ENCODE results near the gene AKAIN1.
A peak's percentile ranks its signal among the peaks of the same experiment; 100 is the strongest.

- TF ChIP-seq SIN3A (conservative IDR thresholded peaks at IDR 0.05 in 1 of 2, IDR thresholded peaks at IDR 0.05 in 1 of 2; ENCODE audit: low read depth in 1 of 2, low read length in 2 of 2) (peak in 1 of 2 experiments; percentile 82; a peak in 2 of 4 replicates), CTCF (IDR thresholded peaks at IDR 0.05; ENCODE audit: control extremely low read depth in 1 of 3, insufficient read depth in 1 of 3, low read depth in 1 of 3, low read length in 3 of 3) (peak; percentile 1 to 7 (median 4); a peak in 2 of 4 replicates), POLR2A (IDR thresholded peaks at IDR 0.05; ENCODE audit: control extremely low read depth in 1 of 2, low read depth in 2 of 2, low read length in 2 of 2) (peak; percentile 15 to 76), ASH2L (IDR thresholded peaks at IDR 0.05; ENCODE audit: low read length) (peak; percentile 90), JUN (IDR thresholded peaks at IDR 0.05; ENCODE audit: low read depth, low read length) (no peak), RAD21 (IDR thresholded peaks at IDR 0.05 in 1 of 2, conservative IDR thresholded peaks at IDR 0.05 in 1 of 2; ENCODE audit: low read depth in 2 of 2, low read length in 2 of 2) (0 out of 4 replicates have a peak, but pooled peaks of 1 of the 2 experiments have one; percentile 17), CHD1 (IDR thresholded peaks at IDR 0.05; ENCODE audit: low read depth, low read length) (no peak), EP300 (IDR thresholded peaks at IDR 0.05; ENCODE audit: borderline replicate concordance in 1 of 2, low read depth in 2 of 2, low read length in 2 of 2) (0 out of 3 replicates have a peak, but pooled peaks of 1 of the 2 experiments have one; percentile 15), USF2 (IDR thresholded peaks at IDR 0.05; ENCODE audit: low read length) (no peak), JUND (IDR thresholded peaks at IDR 0.05; ENCODE audit: low read length) (no peak), HDAC6 (IDR thresholded peaks at IDR 0.05; ENCODE audit: low read depth, low read length) (no peak), KDM1A (IDR thresholded peaks at IDR 0.05; ENCODE audit: borderline replicate concordance, low read length) (no peak), RFX5 (IDR thresholded peaks at IDR 0.05; ENCODE audit: borderline replicate concordance, low read depth, low read length) (no peak), TEAD4 (IDR thresholded peaks at IDR 0.05; ENCODE audit: low read depth, low read length) (peak; percentile 54; the same call in 1 of the 2 replicates)
Measured at GRCh38 chr18:5237723-5238370, 40.8 kb upstream of the AKAIN1 start.
